Adipocyte (in vitro differentiated cells): ENCODE results near the gene SOX4.

ENCODE experiments used
- DNase-seq: peaks from one replicate; pipeline ENCODE4 v3.0.0-alpha.2; 2015; ENCODE audit warnings: low read depth
- H3K27me3 ChIP-seq: replicated peaks from 2 replicates; pipeline ENCODE4 v1.7.0; 2013; ENCODE audit warnings: mild to moderate bottlenecking, low read length, moderate library complexity; ENCODE audit not compliant: control insufficient read depth, insufficient read depth
- H3K36me3 ChIP-seq: 2 replicates; pipeline ENCODE4 v1.7.0; 2013; ENCODE audit warnings: low read length, mild to moderate bottlenecking, moderate library complexity; ENCODE audit not compliant: control insufficient read depth, insufficient read depth, severe bottlenecking
- H3K4me1 ChIP-seq: 2 replicates; pipeline ENCODE4 v1.7.0; 2013; ENCODE audit warnings: mild to moderate bottlenecking, low read length, moderate library complexity; ENCODE audit not compliant: control insufficient read depth, insufficient read depth
- H3K4me3 ChIP-seq: 2 replicates; pipeline ENCODE4 v1.7.0; 2013; ENCODE audit warnings: mild to moderate bottlenecking, low read length, moderate library complexity
- H3K9ac ChIP-seq: 2 replicates; pipeline ENCODE4 v1.7.0; 2013; ENCODE audit warnings: mild to moderate bottlenecking, low read length, moderate library complexity
- H3K9me3 ChIP-seq: 2 replicates; pipeline ENCODE4 v1.7.0; 2013; ENCODE audit warnings: mild to moderate bottlenecking, low read length, moderate library complexity; ENCODE audit not compliant: control insufficient read depth

SOX4 gene

GRCh38 chr6:21586740-21587178 lies 6.8 kb upstream of the SOX4 start:
- Histone ChIP-seq H3K9ac (peak overlapping the region; percentile 95), H3K36me3 (no peaks in the 10 kb centered on the region), H3K4me3 (peak overlapping the region; percentile 97), H3K27me3 (no peaks in the 10 kb centered on the region), H3K9me3 (peaks cover 5% of the 10 kb centered on the region), H3K4me1 (peaks cover 17% of the 10 kb centered on the region)
- no peak for DNase-seq

- Histone ChIP-seq H3K9me3 (peaks cover under 1% of the 10 kb centered on the region), H3K36me3 (no peaks in the 10 kb centered on the region), H3K27me3 (no peaks in the 10 kb centered on the region), H3K9ac (peak overlapping the region; percentile 95), H3K4me3 (peak overlapping the region; percentile 97), H3K4me1 (peaks cover 17% of the 10 kb centered on the region)
- peak; percentile 79 for DNase-seq
Observed at GRCh38 chr6:21587179-21587960, 6.2 kb upstream of the SOX4 start.

- H3K27me3 ChIP-seq = no peaks in the 10 kb centered on the region
- DNase-seq = peak; percentile 73
Observed at GRCh38 chr6:21587961-21588480, 5.5 kb upstream of the SOX4 start.

GRCh38 chr6:21588481-21589351 lies 4.8 kb upstream of the SOX4 start:
- Histone ChIP-seq H3K9me3 (no peaks in the 10 kb centered on the region), H3K36me3 (no peaks in the 10 kb centered on the region), H3K27me3 (no peaks in the 10 kb centered on the region), H3K4me3 (peak overlapping the region; percentile 97), H3K9ac (peak overlapping the region; percentile 95), H3K4me1 (peaks cover 23% of the 10 kb centered on the region)
- peak; percentile 92 for DNase-seq

More at GRCh38 chr6:21587961-21588480, 5.5 kb upstream of the SOX4 start:
- H3K4me1 ChIP-seq = peaks cover 20% of the 10 kb centered on the region
- H3K9ac ChIP-seq = peak overlapping the region; percentile 95
- no peaks in the 10 kb centered on the region for H3K9me3 ChIP-seq
- no peaks in the 10 kb centered on the region for H3K36me3 ChIP-seq
- peak overlapping the region; percentile 97 for H3K4me3 ChIP-seq

GRCh38 chr6:21589352-21590345 lies 3.9 kb upstream of the SOX4 start:
- Histone ChIP-seq H3K36me3 (no peaks in the 10 kb centered on the region), H3K4me1 (peaks cover 23% of the 10 kb centered on the region), H3K4me3 (peak overlapping the region; percentile 97), H3K9me3 (no peaks in the 10 kb centered on the region), H3K9ac (peak overlapping the region; percentile 95), H3K27me3 (no peaks in the 10 kb centered on the region)
- DNase-seq = peak; percentile 95

- Histone ChIP-seq H3K36me3 (no peaks in the 10 kb centered on the region), H3K4me1 (peaks cover 23% of the 10 kb centered on the region), H3K4me3 (no peak overlapping the region), H3K27me3 (no peaks in the 10 kb centered on the region), H3K9me3 (no peaks in the 10 kb centered on the region), H3K9ac (no peak overlapping the region)
- no peak for DNase-seq
Observed at GRCh38 chr6:21590346-21590745, 3.2 kb upstream of the SOX4 start.

GRCh38 chr6:21591446-21591845 lies 2.1 kb upstream of the SOX4 start:
- no peaks in the 10 kb centered on the region for H3K9me3 ChIP-seq
- H3K36me3 ChIP-seq = no peaks in the 10 kb centered on the region
- no peak for DNase-seq
- H3K27me3 ChIP-seq = no peaks in the 10 kb centered on the region
- H3K4me1 ChIP-seq = peaks cover 22% of the 10 kb centered on the region
- H3K9ac ChIP-seq = no peak overlapping the region
- no peak overlapping the region for H3K4me3 ChIP-seq

- no peaks in the 10 kb centered on the region for H3K27me3 ChIP-seq
- H3K36me3 ChIP-seq = no peaks in the 10 kb centered on the region
- no peaks in the 10 kb centered on the region for H3K9me3 ChIP-seq
- H3K4me1 ChIP-seq = peaks cover 15% of the 10 kb centered on the region
- peak overlapping the region; percentile 94 for H3K4me3 ChIP-seq
- H3K9ac ChIP-seq = peak overlapping the region; percentile 89
- DNase-seq = peak; percentile 12
Observed at GRCh38 chr6:21592953-21593352, 598 bp upstream of the SOX4 start.

GRCh38 chr6:21593927-21594415 lies 420 bp downstream of the SOX4 start:
- Histone ChIP-seq H3K9ac (peak overlapping the region; percentile 89), H3K9me3 (no peaks in the 10 kb centered on the region), H3K36me3 (no peaks in the 10 kb centered on the region), H3K4me3 (peak overlapping the region; percentile 94), H3K27me3 (no peaks in the 10 kb centered on the region), H3K4me1 (peaks cover 24% of the 10 kb centered on the region)
- peak; percentile 69 for DNase-seq
